HEK293T (cell line): ENCODE data around the gene NMNAT1.

Experiments
- CTCF ChIA-PET: fragments of 350-600 bp; formaldehyde crosslinking; extraction: SDS; loops from one replicate; lab custom pipeline; 2021; ENCODE audit warnings: antibody characterized with exemption, inconsistent platforms; lab: Yijun Ruan, JAX
- POLR2A ChIA-PET: fragments of 350-600 bp; formaldehyde crosslinking; extraction: SDS; loops from one replicate; lab custom pipeline; 2020; ENCODE audit warnings: antibody characterized with exemption, inconsistent platforms; lab: Yijun Ruan, JAX
- DNase-seq: peaks from one replicate; pipeline ENCODE4 v3.0.0; 2012; ENCODE audit warnings: mixed read lengths; ENCODE audit errors: extremely low spot score
- ARNT ChIP-seq: fragments of 450-650 bp; IDR thresholded peaks from 2 replicates; pipeline ENCODE4 v1.6.1; 2017; ENCODE audit warnings: mild to moderate bottlenecking
- BHLHE40 ChIP-seq: fragments of 450-650 bp; IDR thresholded peaks from 2 replicates; pipeline ENCODE4 v1.6.1; 2016; ENCODE audit warnings: mild to moderate bottlenecking, moderate library complexity, borderline replicate concordance
- CTBP1 ChIP-seq: fragments of 450-650 bp; IDR thresholded peaks from 2 replicates; pipeline ENCODE4 v1.6.1; 2016; ENCODE audit warnings: borderline replicate concordance
- ELF4 ChIP-seq: fragments of 450-650 bp; IDR thresholded peaks from 2 replicates; pipeline ENCODE4 v1.6.1; 2017; ENCODE audit warnings: antibody characterized with exemption
- FOXA1 ChIP-seq: fragments of 450-650 bp; IDR thresholded peaks from 2 replicates; pipeline ENCODE4 v1.6.1; 2016; ENCODE audit warnings: mild to moderate bottlenecking
- FOXK2 ChIP-seq: fragments of 450-650 bp; IDR thresholded peaks from 2 replicates; pipeline ENCODE4 v1.6.1; 2016; ENCODE audit warnings: mild to moderate bottlenecking
- FOXM1 ChIP-seq: fragments of 450-650 bp; IDR thresholded peaks from 2 replicates; pipeline ENCODE4 v1.6.1; 2017; ENCODE audit warnings: mild to moderate bottlenecking, borderline replicate concordance
- HDGF ChIP-seq: fragments of 450-650 bp; IDR thresholded peaks from 2 replicates; pipeline ENCODE4 v1.6.1; 2017; ENCODE audit warnings: antibody characterized with exemption, borderline replicate concordance
- L3MBTL2 ChIP-seq: fragments of 450-650 bp; conservative IDR thresholded peaks from 2 replicates; pipeline ENCODE4 v1.6.1; 2016; ENCODE audit warnings: mild to moderate bottlenecking
- LEF1 ChIP-seq: fragments of 450-650 bp; IDR thresholded peaks from 2 replicates; pipeline ENCODE4 v1.6.1; 2017; ENCODE audit warnings: mild to moderate bottlenecking, borderline replicate concordance
- NFRKB ChIP-seq: fragments of 450-650 bp; IDR thresholded peaks from 2 replicates; pipeline ENCODE4 v1.6.1; 2016; ENCODE audit warnings: mild to moderate bottlenecking, moderate library complexity
- SP1 ChIP-seq: fragments of 450-650 bp; IDR thresholded peaks from 2 replicates; pipeline ENCODE4 v1.6.1; 2017
- SUZ12 ChIP-seq: fragments of 450-650 bp; IDR thresholded peaks from 2 replicates; pipeline ENCODE4 v1.6.1; 2016; ENCODE audit warnings: mild to moderate bottlenecking
- TARDBP ChIP-seq: fragments of 450-650 bp; IDR thresholded peaks from 2 replicates; pipeline ENCODE4 v1.6.1; 2016
- ZNF384 ChIP-seq: fragments of 450-650 bp; IDR thresholded peaks from 2 replicates; pipeline ENCODE4 v1.6.1; 2016
- TF ChIP-seq, protein P1 (sequence below): fragments of 450-650 bp; IDR thresholded peaks from 2 replicates; pipeline ENCODE4 v1.6.1; 2016

The NMNAT1 gene

DNA sequence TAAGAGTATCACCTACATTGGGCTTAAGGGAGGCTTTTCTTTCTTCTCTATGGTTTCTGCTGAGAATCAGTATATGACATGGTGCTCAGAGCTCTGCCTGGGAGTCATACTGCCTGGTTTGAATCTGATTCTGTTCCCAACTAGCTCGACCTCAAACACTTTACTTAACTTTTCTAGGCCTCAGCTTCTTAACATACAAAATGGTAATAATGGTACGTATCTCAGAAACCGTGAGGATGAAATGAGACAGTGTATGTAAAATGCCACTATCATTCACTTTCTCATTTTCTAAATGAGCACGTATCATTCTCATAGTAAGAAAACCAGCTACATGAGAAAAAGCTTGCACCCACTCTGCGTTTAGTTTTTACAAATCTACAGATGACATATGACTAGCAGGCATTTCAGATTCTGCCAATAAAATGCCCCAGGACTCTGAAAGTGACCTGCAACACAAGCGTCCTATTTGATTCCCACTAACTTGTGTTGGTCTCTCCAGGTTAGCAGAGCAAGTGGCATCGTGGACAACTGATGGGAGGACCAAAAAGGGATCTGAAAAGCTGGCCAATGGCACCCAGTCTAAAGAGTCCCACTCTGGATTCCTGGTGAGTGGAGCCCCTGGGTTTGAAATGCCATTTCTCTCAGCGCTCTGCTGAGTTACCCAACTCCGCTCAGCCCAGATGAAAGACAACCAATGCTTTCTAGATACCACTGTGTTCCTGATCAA lies 39.3 kb upstream of the NMNAT1 start:
- DNase-seq = no peak
- TF ChIP-seq ZNF384 (no peak), FOXA1 (no peak), NFRKB (no peak), ELF4 (no peak), HDGF (no peak), FOXM1 (no peak), FOXK2 (no peak), ARNT (no peak), TARDBP (no peak), LEF1 (no peak), L3MBTL2 (no peak), SUZ12 (no peak)
- TF ChIP-seq, protein P1, sequence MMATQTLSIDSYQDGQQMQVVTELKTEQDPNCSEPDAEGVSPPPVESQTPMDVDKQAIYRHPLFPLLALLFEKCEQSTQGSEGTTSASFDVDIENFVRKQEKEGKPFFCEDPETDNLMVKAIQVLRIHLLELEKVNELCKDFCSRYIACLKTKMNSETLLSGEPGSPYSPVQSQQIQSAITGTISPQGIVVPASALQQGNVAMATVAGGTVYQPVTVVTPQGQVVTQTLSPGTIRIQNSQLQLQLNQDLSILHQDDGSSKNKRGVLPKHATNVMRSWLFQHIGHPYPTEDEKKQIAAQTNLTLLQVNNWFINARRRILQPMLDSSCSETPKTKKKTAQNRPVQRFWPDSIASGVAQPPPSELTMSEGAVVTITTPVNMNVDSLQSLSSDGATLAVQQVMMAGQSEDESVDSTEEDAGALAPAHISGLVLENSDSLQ = no peak
- POLR2A ChIA-PET = no interaction called here
- CTCF ChIA-PET = interaction anchor here (0.6 to 0.7 kb wide), 2 partner anchors 34 to 46 kb away, joined by 3 to 7 read pairs; no protein-coding TSS in a partner anchor

DNA sequence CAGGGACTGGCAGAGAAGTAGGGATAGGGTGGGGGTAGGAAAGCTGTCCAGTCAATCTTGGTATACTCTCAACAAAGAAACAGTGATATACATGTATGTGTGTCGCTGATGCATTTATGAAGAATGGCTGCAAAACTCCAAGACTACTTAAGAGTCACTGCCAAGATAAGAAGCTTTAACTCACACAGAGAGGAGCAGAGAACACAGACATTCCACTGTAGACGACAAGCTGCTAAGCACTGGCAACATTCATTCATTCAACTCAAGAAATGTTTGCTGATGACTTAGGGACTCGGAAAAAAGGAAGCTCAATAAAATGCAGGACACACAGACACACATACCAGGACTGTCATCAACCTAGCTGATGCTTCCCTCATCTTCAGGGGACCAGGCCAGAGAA lies 38.7 kb upstream of the NMNAT1 start:
- TF ChIP-seq ARNT = no peak
- TF ChIP-seq, protein P1 = no peak
- TF ChIP-seq SUZ12 = no peak
- no peak for TF ChIP-seq SP1
- TF ChIP-seq TARDBP = no peak
- no peak for TF ChIP-seq CTBP1
- TF ChIP-seq HDGF = no peak
- TF ChIP-seq ZNF384 = no peak
- no peak for TF ChIP-seq LEF1
- TF ChIP-seq FOXA1 = no peak

DNA sequence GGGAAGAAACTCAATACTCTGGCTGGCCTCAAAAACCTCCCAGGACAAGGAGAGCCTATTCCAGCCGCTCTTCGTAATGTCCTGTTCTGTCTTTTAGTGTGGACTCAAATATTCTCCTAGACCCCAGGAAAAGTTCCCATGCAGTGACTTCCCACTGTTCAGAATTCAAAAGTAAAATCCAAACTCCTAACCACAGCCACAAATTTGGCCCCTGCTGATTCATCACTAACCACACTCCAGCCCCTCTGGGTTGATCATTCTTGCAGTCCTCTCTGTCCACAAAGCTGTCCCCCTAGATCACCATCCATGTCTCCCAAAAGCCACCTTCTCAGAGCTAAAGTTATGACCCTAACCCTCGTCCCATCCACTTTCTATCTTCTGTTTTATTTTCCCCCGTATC lies 38.3 kb upstream of the NMNAT1 start:
- ChIA-PET CTCF (interaction anchor here (0.7 kb wide), 1 partner anchor 45 kb away, joined by 3 read pairs; no protein-coding TSS in a partner anchor), POLR2A (no interaction called here)
- DNase-seq = no peak
- TF ChIP-seq FOXA1 = no peak
- no peak for TF ChIP-seq ELF4
- TF ChIP-seq ARNT = no peak
- no peak for TF ChIP-seq TARDBP
- TF ChIP-seq LEF1 = no peak
- no peak for TF ChIP-seq L3MBTL2
- no peak for TF ChIP-seq HDGF
- TF ChIP-seq, protein P1 = no peak
- TF ChIP-seq SUZ12 = no peak
- no peak for TF ChIP-seq SP1
- no peak for TF ChIP-seq CTBP1
- TF ChIP-seq ZNF384 = no peak
- no peak for TF ChIP-seq FOXM1

More for the DNA sequence above, 38.7 kb upstream of the NMNAT1 start:
- no peak for DNase-seq
- POLR2A ChIA-PET = no interaction called here
- CTCF ChIA-PET = interaction anchor here (0.7 kb wide), 1 partner anchor 46 kb away, joined by 3 read pairs; no protein-coding TSS in a partner anchor

DNA sequence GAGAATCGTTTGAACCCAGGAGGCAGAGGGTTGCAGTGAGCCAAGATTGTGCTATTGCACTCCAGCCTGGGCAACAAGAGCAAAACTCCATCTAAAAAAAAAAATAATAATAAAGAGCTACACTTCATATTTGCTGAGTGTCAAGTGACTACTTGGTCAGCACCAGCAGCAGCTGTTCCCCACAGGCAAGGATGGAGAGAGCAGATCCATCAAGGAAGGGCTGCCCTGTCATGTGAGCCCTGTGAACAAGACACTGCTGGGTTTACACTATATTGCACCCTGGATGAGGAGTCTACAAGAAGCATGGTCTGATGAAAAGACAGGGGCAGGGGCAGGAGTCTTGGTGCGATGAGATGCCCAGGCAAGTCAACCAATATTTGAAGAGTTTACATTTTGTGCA lies 36.8 kb upstream of the NMNAT1 start:
- ChIA-PET POLR2A (no interaction called here), CTCF (interaction anchor here (0.6 kb wide), 1 partner anchor 444 kb away, joined by 3 read pairs; no protein-coding TSS in a partner anchor)
- TF ChIP-seq HDGF = no peak
- TF ChIP-seq CTBP1 = no peak
- TF ChIP-seq L3MBTL2 = no peak
- no peak for TF ChIP-seq FOXM1
- no peak for TF ChIP-seq ELF4
- TF ChIP-seq TARDBP = no peak
- no peak for TF ChIP-seq SP1
- TF ChIP-seq ARNT = no peak
- no peak for TF ChIP-seq LEF1
- no peak for TF ChIP-seq SUZ12
- TF ChIP-seq BHLHE40 = no peak
- TF ChIP-seq ZNF384 = no peak
- TF ChIP-seq, protein P1 = no peak
- TF ChIP-seq FOXK2 = no peak
- no peak for TF ChIP-seq NFRKB
- TF ChIP-seq FOXA1 = no peak
- no peak for DNase-seq

DNA sequence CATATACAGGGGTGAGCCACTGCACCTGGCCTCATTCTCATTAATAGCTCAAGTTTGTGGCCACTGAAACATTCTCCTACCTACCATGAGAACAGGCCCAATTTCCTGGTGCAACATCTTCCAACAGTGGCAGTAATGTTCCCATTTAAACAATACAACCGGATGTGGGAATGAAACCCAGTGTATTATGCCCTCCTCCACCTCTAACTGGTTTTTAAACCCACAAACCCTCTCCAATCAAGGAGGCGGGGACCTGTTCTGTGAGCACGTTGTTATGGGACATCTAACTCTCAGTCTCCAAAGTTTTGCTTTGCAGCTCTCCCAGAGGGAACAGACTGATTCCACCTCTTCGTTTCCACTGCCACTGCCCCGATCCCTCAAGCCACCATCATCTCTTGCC lies 35.8 kb upstream of the NMNAT1 start:
- TF ChIP-seq SUZ12 (no peak), L3MBTL2 (no peak), HDGF (no peak), FOXM1 (no peak), FOXK2 (no peak), ARNT (no peak), TARDBP (no peak), BHLHE40 (no peak), ELF4 (no peak), CTBP1 (no peak), ZNF384 (no peak), SP1 (no peak), NFRKB (no peak), FOXA1 (no peak), LEF1 (no peak)
- TF ChIP-seq, protein P1 = no peak
- no peak for DNase-seq
- ChIA-PET POLR2A (no interaction called here), CTCF (no interaction called here)
